ENCODE results near the gene PDCD11.

PDCD11 gene

DNA sequence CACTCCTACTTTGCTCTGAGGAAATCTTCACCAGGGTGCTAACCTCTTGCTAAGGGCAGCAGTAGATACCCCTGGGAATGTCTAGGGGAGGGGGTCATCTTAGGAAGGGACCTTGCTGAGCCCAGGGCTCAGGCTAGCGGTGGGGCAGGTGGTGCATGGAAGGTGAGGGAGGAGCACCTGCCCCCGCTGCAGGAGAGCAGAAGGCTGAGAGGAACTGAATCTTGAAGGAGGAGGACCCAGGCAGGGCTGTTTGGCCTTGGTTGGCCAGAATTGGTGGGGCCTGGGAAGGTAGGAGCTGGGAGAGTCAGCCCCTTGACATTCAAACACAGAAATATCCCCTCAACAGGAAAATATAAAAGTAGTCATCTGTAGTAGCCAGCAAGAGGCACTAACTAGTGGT, 75.6 kb downstream of the PDCD11 start (continued):
- TF ChIP-seq, protein P1, sequence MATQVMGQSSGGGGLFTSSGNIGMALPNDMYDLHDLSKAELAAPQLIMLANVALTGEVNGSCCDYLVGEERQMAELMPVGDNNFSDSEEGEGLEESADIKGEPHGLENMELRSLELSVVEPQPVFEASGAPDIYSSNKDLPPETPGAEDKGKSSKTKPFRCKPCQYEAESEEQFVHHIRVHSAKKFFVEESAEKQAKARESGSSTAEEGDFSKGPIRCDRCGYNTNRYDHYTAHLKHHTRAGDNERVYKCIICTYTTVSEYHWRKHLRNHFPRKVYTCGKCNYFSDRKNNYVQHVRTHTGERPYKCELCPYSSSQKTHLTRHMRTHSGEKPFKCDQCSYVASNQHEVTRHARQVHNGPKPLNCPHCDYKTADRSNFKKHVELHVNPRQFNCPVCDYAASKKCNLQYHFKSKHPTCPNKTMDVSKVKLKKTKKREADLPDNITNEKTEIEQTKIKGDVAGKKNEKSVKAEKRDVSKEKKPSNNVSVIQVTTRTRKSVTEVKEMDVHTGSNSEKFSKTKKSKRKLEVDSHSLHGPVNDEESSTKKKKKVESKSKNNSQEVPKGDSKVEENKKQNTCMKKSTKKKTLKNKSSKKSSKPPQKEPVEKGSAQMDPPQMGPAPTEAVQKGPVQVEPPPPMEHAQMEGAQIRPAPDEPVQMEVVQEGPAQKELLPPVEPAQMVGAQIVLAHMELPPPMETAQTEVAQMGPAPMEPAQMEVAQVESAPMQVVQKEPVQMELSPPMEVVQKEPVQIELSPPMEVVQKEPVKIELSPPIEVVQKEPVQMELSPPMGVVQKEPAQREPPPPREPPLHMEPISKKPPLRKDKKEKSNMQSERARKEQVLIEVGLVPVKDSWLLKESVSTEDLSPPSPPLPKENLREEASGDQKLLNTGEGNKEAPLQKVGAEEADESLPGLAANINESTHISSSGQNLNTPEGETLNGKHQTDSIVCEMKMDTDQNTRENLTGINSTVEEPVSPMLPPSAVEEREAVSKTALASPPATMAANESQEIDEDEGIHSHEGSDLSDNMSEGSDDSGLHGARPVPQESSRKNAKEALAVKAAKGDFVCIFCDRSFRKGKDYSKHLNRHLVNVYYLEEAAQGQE (tag by site-specific recombination; IDR thresholded peaks at IDR 0.05): no peak
- no peak for TF ChIP-seq ZNF24 (tag by site-specific recombination; IDR thresholded peaks at IDR 0.05)
- TF ChIP-seq BCL11A (tag by site-specific recombination; IDR thresholded peaks at IDR 0.05; ENCODE audit: low read depth): no peak
- no peak for TF ChIP-seq ZNF707 (tag by site-specific recombination; IDR thresholded peaks at IDR 0.05)
- no peak for TF ChIP-seq ZNF366 (tag by site-specific recombination; conservative IDR thresholded peaks at IDR 0.05)
- no peak for TF ChIP-seq ZFP41 (tag by site-specific recombination; IDR thresholded peaks at IDR 0.05; ENCODE audit: borderline replicate concordance)
- TF ChIP-seq ZNF621 (tag by site-specific recombination; IDR thresholded peaks at IDR 0.05): no peak
- no peak for TF ChIP-seq ZBTB20 (tag by site-specific recombination; IDR thresholded peaks at IDR 0.05)
- no peak for TF ChIP-seq ZNF791 (tag by site-specific recombination; IDR thresholded peaks at IDR 0.05)
- no peak for TF ChIP-seq ZNF214 (tag by site-specific recombination; IDR thresholded peaks at IDR 0.05; ENCODE audit: borderline replicate concordance)
- no peak for TF ChIP-seq ZNF426 (tag by site-specific recombination; IDR thresholded peaks at IDR 0.05)

DNA sequence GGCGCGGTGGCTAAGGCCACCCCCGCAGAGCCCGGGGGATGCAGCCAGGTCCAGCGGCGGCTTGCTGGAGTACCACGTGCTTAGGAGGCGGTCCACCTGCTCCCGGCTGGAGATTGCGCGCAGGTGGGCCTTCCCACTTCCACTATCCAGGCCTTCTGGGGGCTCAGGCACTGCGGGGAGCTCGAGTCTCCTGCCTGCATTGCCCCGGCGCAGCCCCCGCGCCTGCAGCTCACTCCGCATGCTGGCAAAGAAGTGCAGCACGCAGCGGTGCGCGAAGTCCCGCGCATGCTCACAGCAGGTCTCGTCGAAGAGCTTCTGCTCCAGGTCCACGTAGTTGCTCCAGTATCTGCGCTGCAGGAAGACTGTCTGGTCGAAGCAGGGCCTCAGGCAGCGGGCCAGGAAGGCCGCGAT, 76.8 kb downstream of the PDCD11 start:
- Histone ChIP-seq H3K36me3 (ENCODE audit: control insufficient read depth in 2 of 2, insufficient read depth in 1 of 2, low read length in 2 of 2) (no peaks in the 10 kb centered on the region), H3K9me3 (ENCODE audit: control insufficient read depth, insufficient read depth, low read depth, low read length) (no peaks in the 10 kb centered on the region), H3K4me3 (ENCODE audit: low read depth, low read length) (no peak overlapping the region), H3K27ac (ENCODE audit: extremely low read depth, low read depth, low read length) (no peak overlapping the region), H3K4me1 (ENCODE audit: control insufficient read depth, insufficient read depth, low read length) (no peaks in the 10 kb centered on the region)
- TF ChIP-seq ZNF837 (tag by site-specific recombination; IDR thresholded peaks at IDR 0.05) (no peak), SETDB1 (IDR thresholded peaks at IDR 0.05; ENCODE audit: insufficient read length, low read length) (no peak), GLI2 (tag by site-specific recombination; IDR thresholded peaks at IDR 0.05; ENCODE audit: borderline replicate concordance, low read depth) (no peak), PRDM1 (tag by site-specific recombination; IDR thresholded peaks at IDR 0.05) (no peak), ZNF2 (tag by site-specific recombination; IDR thresholded peaks at IDR 0.05) (no peak), ZNF610 (tag by site-specific recombination; IDR thresholded peaks at IDR 0.05; ENCODE audit: borderline replicate concordance) (no peak), ZBTB48 (tag by site-specific recombination; IDR thresholded peaks at IDR 0.05) (no peak), ZNF654 (tag by site-specific recombination; IDR thresholded peaks at IDR 0.05; ENCODE audit: low read depth) (no peak), ZNF324 (tag by site-specific recombination; IDR thresholded peaks at IDR 0.05) (no peak)
- TF ChIP-seq, protein P1 (tag by site-specific recombination; IDR thresholded peaks at IDR 0.05): no peak
- TF ChIP-seq, protein P2, sequence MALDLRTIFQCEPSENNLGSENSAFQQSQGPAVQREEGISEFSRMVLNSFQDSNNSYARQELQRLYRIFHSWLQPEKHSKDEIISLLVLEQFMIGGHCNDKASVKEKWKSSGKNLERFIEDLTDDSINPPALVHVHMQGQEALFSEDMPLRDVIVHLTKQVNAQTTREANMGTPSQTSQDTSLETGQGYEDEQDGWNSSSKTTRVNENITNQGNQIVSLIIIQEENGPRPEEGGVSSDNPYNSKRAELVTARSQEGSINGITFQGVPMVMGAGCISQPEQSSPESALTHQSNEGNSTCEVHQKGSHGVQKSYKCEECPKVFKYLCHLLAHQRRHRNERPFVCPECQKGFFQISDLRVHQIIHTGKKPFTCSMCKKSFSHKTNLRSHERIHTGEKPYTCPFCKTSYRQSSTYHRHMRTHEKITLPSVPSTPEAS (tag by site-specific recombination; IDR thresholded peaks at IDR 0.05): no peak
- TF ChIP-seq, protein P3, sequence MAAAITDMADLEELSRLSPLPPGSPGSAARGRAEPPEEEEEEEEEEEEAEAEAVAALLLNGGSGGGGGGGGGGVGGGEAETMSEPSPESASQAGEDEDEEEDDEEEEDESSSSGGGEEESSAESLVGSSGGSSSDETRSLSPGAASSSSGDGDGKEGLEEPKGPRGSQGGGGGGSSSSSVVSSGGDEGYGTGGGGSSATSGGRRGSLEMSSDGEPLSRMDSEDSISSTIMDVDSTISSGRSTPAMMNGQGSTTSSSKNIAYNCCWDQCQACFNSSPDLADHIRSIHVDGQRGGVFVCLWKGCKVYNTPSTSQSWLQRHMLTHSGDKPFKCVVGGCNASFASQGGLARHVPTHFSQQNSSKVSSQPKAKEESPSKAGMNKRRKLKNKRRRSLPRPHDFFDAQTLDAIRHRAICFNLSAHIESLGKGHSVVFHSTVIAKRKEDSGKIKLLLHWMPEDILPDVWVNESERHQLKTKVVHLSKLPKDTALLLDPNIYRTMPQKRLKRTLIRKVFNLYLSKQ (tag by site-specific recombination; IDR thresholded peaks at IDR 0.05; ENCODE audit: borderline replicate concordance): no peak
- TF ChIP-seq, protein P4, sequence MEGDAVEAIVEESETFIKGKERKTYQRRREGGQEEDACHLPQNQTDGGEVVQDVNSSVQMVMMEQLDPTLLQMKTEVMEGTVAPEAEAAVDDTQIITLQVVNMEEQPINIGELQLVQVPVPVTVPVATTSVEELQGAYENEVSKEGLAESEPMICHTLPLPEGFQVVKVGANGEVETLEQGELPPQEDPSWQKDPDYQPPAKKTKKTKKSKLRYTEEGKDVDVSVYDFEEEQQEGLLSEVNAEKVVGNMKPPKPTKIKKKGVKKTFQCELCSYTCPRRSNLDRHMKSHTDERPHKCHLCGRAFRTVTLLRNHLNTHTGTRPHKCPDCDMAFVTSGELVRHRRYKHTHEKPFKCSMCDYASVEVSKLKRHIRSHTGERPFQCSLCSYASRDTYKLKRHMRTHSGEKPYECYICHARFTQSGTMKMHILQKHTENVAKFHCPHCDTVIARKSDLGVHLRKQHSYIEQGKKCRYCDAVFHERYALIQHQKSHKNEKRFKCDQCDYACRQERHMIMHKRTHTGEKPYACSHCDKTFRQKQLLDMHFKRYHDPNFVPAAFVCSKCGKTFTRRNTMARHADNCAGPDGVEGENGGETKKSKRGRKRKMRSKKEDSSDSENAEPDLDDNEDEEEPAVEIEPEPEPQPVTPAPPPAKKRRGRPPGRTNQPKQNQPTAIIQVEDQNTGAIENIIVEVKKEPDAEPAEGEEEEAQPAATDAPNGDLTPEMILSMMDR (tag by site-specific recombination; IDR thresholded peaks at IDR 0.05): no peak
- ChIA-PET CTCF (no interaction called here), POLR2A (no interaction called here)
